ENCODE data around the gene TERT.
A peak's percentile ranks its signal among the peaks of the same experiment; 100 is the strongest.
"Not testable (repeated sequence)": the region's sequence is repeated elsewhere in the genome, so short reads cannot be mapped to it uniquely, and the experiment has no call there.

The TERT gene

DNA sequence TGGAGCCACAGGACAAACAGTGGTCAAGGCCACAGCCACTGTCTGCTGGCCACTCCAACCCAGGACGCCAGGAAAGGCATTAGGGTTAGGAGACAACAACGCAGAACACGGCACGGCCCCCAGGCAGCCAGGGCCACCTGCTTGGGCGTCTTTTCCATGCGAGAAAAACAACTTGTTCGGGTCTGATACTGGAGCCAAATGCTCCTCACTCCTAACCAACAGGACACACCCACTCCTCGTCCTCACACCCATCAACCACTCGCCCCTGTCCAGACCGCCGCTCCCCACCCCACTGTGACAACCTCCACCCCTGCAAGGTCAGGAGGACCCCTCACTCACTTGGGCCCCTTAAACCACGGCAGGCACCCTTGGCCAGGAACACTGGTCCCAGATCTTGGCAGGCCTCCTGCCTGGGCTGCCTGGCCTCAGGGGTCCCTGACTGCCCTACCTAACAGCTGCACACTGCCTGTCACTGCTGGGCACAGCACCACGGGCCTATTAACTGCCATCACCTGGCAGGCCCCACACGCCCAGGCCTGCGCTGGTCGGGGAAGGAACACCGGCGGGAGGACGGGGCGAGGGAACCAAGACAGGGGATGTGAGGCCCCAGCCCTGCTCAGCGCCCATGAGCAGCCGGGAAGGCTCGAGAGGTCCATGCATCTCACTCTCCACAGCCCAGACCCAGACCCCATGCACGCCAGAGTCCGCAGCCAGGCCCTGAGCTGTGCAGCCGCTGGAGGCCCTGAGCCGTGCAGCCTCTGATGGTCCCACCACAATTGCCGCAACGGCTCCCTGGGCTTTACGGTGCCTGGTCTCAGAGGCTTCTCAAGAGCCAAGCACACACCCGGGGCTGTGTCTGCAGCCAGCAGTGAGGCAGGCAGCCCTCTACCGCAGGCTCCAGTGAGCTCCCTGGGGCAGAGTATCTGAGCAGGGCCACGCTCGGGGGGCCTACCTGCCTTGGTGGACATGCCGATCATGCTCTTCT lies 36.3 kb upstream of the TERT start:
- peaks cover 22% of the 10 kb centered on the region for H3K4me1 Mint-ChIP-seq
- H3K27ac Mint-ChIP-seq: no peak overlapping the region
- H3K27me3 Mint-ChIP-seq (ENCODE audit: low read depth): peaks cover 5% of the 10 kb centered on the region
- no peak overlapping the region for H3K4me3 Mint-ChIP-seq
- H3K9me3 Mint-ChIP-seq: peaks cover 18% of the 10 kb centered on the region
- peaks cover 72% of the 10 kb centered on the region for H3K36me3 Mint-ChIP-seq (ENCODE audit: low read depth)
- TF ChIP-seq CTCF (IDR thresholded peaks at IDR 0.05; ENCODE audit: unreplicated experiment in 3 of 3): no peak

DNA sequence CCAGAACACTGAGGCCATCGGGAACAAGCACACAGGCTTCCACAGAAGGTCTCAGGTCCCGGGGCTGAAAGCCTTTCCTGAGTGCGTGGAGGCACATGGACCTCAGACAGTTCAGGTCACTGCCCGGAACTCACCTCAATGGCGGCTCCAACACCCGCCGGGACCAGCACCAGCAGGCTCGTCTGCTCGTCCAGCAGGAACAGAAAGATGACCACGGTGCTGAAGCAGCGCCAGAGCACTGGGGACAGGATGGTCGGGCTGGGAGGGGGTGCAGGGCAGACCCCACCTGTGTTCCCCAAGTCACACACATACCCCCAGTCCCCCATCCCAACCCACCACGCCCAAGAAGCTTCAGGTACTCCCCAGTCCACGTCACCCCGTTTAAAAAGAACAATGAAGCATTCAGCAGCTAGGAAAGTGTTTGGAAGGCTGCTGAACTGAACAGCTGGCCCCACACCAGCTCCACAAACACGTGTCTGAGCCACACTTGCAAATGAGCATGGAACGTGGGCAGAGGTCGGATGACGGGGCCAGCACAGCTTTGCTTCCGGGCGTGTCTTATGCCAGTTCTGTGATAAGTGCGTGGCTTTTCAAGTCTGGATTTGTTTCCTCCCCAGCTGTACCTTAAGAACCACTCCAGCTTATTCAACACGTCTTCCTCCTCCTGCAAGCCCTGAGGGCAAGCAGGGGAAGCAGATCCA lies 35.4 kb upstream of the TERT start:
- Mint-ChIP-seq H3K36me3 (ENCODE audit: low read depth) (peaks cover 79% of the 10 kb centered on the region), H3K27ac (no peak overlapping the region), H3K4me1 (peaks cover 24% of the 10 kb centered on the region), H3K27me3 (ENCODE audit: low read depth) (peaks cover 5% of the 10 kb centered on the region), H3K4me3 (no peak overlapping the region), H3K9me3 (peaks cover 19% of the 10 kb centered on the region)
- no peak for TF ChIP-seq CTCF (IDR thresholded peaks at IDR 0.05; ENCODE audit: unreplicated experiment in 3 of 3)

DNA sequence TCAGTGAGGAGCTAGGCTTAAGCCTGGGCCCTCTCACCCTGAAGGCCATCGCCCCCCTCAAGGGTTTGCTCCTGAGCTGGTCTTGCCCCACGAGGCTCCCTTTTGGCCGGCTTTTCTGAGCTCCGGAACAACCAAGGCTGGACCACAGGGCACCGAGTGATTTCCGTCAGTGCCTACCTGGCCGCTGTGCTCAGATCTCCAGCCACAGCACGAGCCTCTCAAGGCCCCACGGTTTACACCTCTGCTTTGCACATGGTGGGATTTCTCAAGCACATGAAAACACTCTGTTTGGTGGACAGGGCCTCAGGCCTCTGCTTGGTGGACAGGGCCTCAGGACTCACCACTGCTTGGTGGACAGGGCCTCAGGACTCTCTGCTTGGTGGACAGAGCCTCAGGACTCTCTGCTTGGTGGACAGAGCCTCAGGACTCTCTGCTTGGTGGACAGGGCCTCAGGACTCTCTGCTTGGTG lies 34.3 kb upstream of the TERT start:
- no peak for TF ChIP-seq CTCF (IDR thresholded peaks at IDR 0.05; ENCODE audit: unreplicated experiment in 3 of 3)
- Mint-ChIP-seq H3K27me3 (ENCODE audit: low read depth) (peaks cover 5% of the 10 kb centered on the region), H3K9me3 (peaks cover 19% of the 10 kb centered on the region), H3K4me1 (peaks cover 24% of the 10 kb centered on the region), H3K4me3 (no peak overlapping the region), H3K36me3 (ENCODE audit: low read depth) (peaks cover 73% of the 10 kb centered on the region), H3K27ac (peak overlapping the region in 1 of 3 experiments; percentile 79)

GRCh38 chr5:1328237-1329110 lies 33.6 kb upstream of the TERT start:
- not testable (repeated sequence) for H3K4me3 Mint-ChIP-seq; H3K27me3 Mint-ChIP-seq (ENCODE audit: low read depth)
- H3K4me1 Mint-ChIP-seq: peaks cover 24% of the 10 kb centered on the region
- peaks cover 19% of the 10 kb centered on the region for H3K9me3 Mint-ChIP-seq
- peak overlapping the region; percentile 59 to 79 (median 69) for H3K27ac Mint-ChIP-seq
- peaks cover 75% of the 10 kb centered on the region for H3K36me3 Mint-ChIP-seq (ENCODE audit: low read depth)

- not testable (repeated sequence) for H3K27me3 Mint-ChIP-seq (ENCODE audit: low read depth)
- Mint-ChIP-seq H3K27ac (peak overlapping the region; percentile 72 to 91 (median 79)), H3K4me3 (peak overlapping the region in 1 of 3 experiments; percentile 7), H3K36me3 (ENCODE audit: low read depth) (peaks cover 67% of the 10 kb centered on the region), H3K4me1 (peaks cover 24% of the 10 kb centered on the region), H3K9me3 (peaks cover 19% of the 10 kb centered on the region)
Measured at GRCh38 chr5:1326901-1327756, 32.3 kb upstream of the TERT start.

- H3K27me3 Mint-ChIP-seq (ENCODE audit: low read depth): not testable (repeated sequence)
- Mint-ChIP-seq H3K27ac (peak overlapping the region; percentile 72 to 91 (median 79)), H3K4me1 (peaks cover 24% of the 10 kb centered on the region), H3K36me3 (ENCODE audit: low read depth) (peaks cover 66% of the 10 kb centered on the region), H3K4me3 (peak overlapping the region in 2 of 3 experiments; percentile 4 to 7), H3K9me3 (peaks cover 19% of the 10 kb centered on the region)
Measured at GRCh38 chr5:1326532-1326875, 31.6 kb upstream of the TERT start.

Data from nephron (organoid).